Central memory CD8-positive, alpha-beta T cell (primary cell): ENCODE measurements around the gene ANK2.
"Not testable (repeated sequence)": the region's sequence is repeated elsewhere in the genome, so short reads cannot be mapped to it uniquely, and the experiment has no call there.

Experiments used
- ATAC-seq: fragments of 150-1000 bp; cut with Tn5 transposase; replicated peaks from 2 replicates; pipeline ENCODE4 v1.10.0; 2022; ENCODE audit warnings: mild to moderate bottlenecking, moderate FRiP score, moderate number of reproducible peaks; ENCODE audit not compliant: poor library complexity, severe bottlenecking; ENCODE audit errors: extremely low read depth
- DNase-seq, 2 donors: peaks; one replicate each; pipeline ENCODE4 v3.0.0; 2021; ENCODE audit warnings: low spot score in 2 of 2
- H3K27ac Mint-ChIP-seq: one replicate; pipeline ENCODE4 v1.8.0; 2022; ENCODE audit warnings: low read depth, mild to moderate bottlenecking, moderate library complexity, mixed read lengths
- H3K27me3 Mint-ChIP-seq: one replicate; pipeline ENCODE4 v1.8.0; 2022; ENCODE audit warnings: mixed read lengths
- H3K36me3 Mint-ChIP-seq: one replicate; pipeline ENCODE4 v1.8.0; 2022; ENCODE audit warnings: mild to moderate bottlenecking, moderate library complexity, mixed read lengths; ENCODE audit not compliant: insufficient read depth
- H3K4me1 Mint-ChIP-seq: one replicate; pipeline ENCODE4 v1.8.0; 2022; ENCODE audit warnings: mixed read lengths
- H3K4me3 Mint-ChIP-seq: one replicate; pipeline ENCODE4 v1.8.0; 2022; ENCODE audit warnings: mild to moderate bottlenecking, moderate library complexity, mixed read lengths
- H3K9me3 Mint-ChIP-seq: one replicate; pipeline ENCODE4 v1.8.0; 2022; ENCODE audit warnings: mixed read lengths

Gene ANK2

GRCh38 chr4:113221990-113222389 lies 172.5 kb downstream of the ANK2 start:
- Mint-ChIP-seq H3K27ac (no peak overlapping the region), H3K27me3 (no peaks in the 10 kb centered on the region)
- no peak for DNase-seq

GRCh38 chr4:113222471-113222870 lies 173.0 kb downstream of the ANK2 start:
- ATAC-seq = no peak

More at GRCh38 chr4:113221990-113222389, 172.5 kb downstream of the ANK2 start:
- H3K4me3 Mint-ChIP-seq = no peak overlapping the region
- no peak for ATAC-seq
- peaks cover 5% of the 10 kb centered on the region for H3K9me3 Mint-ChIP-seq
- no peaks in the 10 kb centered on the region for H3K36me3 Mint-ChIP-seq
- no peaks in the 10 kb centered on the region for H3K4me1 Mint-ChIP-seq

GRCh38 chr4:113223001-113223400 lies 173.5 kb downstream of the ANK2 start:
- Mint-ChIP-seq H3K9me3 (peaks cover 5% of the 10 kb centered on the region), H3K27me3 (no peaks in the 10 kb centered on the region), H3K4me3 (no peak overlapping the region), H3K4me1 (no peaks in the 10 kb centered on the region), H3K27ac (no peak overlapping the region), H3K36me3 (no peaks in the 10 kb centered on the region)
- ATAC-seq (no peak), DNase-seq (no peak)

More at GRCh38 chr4:113222471-113222870, 173.0 kb downstream of the ANK2 start:
- no peak for DNase-seq
- H3K27me3 Mint-ChIP-seq = no peaks in the 10 kb centered on the region
- no peaks in the 10 kb centered on the region for H3K4me1 Mint-ChIP-seq
- no peak overlapping the region for H3K27ac Mint-ChIP-seq
- no peak overlapping the region for H3K4me3 Mint-ChIP-seq
- peaks cover 5% of the 10 kb centered on the region for H3K9me3 Mint-ChIP-seq
- no peaks in the 10 kb centered on the region for H3K36me3 Mint-ChIP-seq

GRCh38 chr4:113232194-113232593 lies 182.7 kb downstream of the ANK2 start:
- Mint-ChIP-seq H3K27me3 (no peaks in the 10 kb centered on the region), H3K4me1 (no peaks in the 10 kb centered on the region), H3K4me3 (no peak overlapping the region), H3K36me3 (peaks cover 2% of the 10 kb centered on the region), H3K27ac (no peak overlapping the region), H3K9me3 (no peaks in the 10 kb centered on the region)
- ATAC-seq (no peak), DNase-seq (no peak)

GRCh38 chr4:113236916-113237315 lies 187.5 kb downstream of the ANK2 start:
- Mint-ChIP-seq H3K9me3 (no peaks in the 10 kb centered on the region), H3K4me1 (no peaks in the 10 kb centered on the region), H3K27ac (no peak overlapping the region), H3K4me3 (no peak overlapping the region), H3K27me3 (no peaks in the 10 kb centered on the region), H3K36me3 (no peaks in the 10 kb centered on the region)
- no peak for DNase-seq
- no peak for ATAC-seq

GRCh38 chr4:113243312-113243711 lies 193.9 kb downstream of the ANK2 start:
- H3K4me1 Mint-ChIP-seq = no peaks in the 10 kb centered on the region
- ATAC-seq (no peak), DNase-seq (no peak)
- no peaks in the 10 kb centered on the region for H3K9me3 Mint-ChIP-seq
- no peak overlapping the region for H3K27ac Mint-ChIP-seq
- no peaks in the 10 kb centered on the region for H3K36me3 Mint-ChIP-seq
- H3K4me3 Mint-ChIP-seq = no peak overlapping the region
- no peaks in the 10 kb centered on the region for H3K27me3 Mint-ChIP-seq

GRCh38 chr4:113244747-113245146 lies 195.3 kb downstream of the ANK2 start:
- not testable (repeated sequence) for H3K36me3 Mint-ChIP-seq, H3K4me1 Mint-ChIP-seq, ATAC-seq, DNase-seq, H3K27me3 Mint-ChIP-seq, H3K27ac Mint-ChIP-seq, H3K4me3 Mint-ChIP-seq, H3K9me3 Mint-ChIP-seq

GRCh38 chr4:113248320-113248719 lies 198.9 kb downstream of the ANK2 start:
- DNase-seq (no peak), ATAC-seq (no peak)
- Mint-ChIP-seq H3K9me3 (no peaks in the 10 kb centered on the region), H3K36me3 (no peaks in the 10 kb centered on the region), H3K27me3 (no peaks in the 10 kb centered on the region), H3K4me1 (no peaks in the 10 kb centered on the region), H3K4me3 (no peak overlapping the region), H3K27ac (no peak overlapping the region)

- Mint-ChIP-seq H3K27ac (no peak overlapping the region), H3K9me3 (no peaks in the 10 kb centered on the region), H3K27me3 (no peaks in the 10 kb centered on the region), H3K4me1 (no peaks in the 10 kb centered on the region), H3K4me3 (no peak overlapping the region), H3K36me3 (no peaks in the 10 kb centered on the region)
- ATAC-seq (no peak), DNase-seq (no peak)
These were observed 206.2 kb downstream of the ANK2 start for GRCh38 chr4:113255628-113256027.

- no peaks in the 10 kb centered on the region for H3K27me3 Mint-ChIP-seq
- H3K36me3 Mint-ChIP-seq = no peaks in the 10 kb centered on the region
- no peak for DNase-seq
- no peaks in the 10 kb centered on the region for H3K4me1 Mint-ChIP-seq
- no peak overlapping the region for H3K27ac Mint-ChIP-seq
- no peak overlapping the region for H3K4me3 Mint-ChIP-seq
- no peaks in the 10 kb centered on the region for H3K9me3 Mint-ChIP-seq
- no peak for ATAC-seq
These were observed 207.5 kb downstream of the ANK2 start for GRCh38 chr4:113256946-113257345.

GRCh38 chr4:113260688-113261087 lies 211.2 kb downstream of the ANK2 start:
- Mint-ChIP-seq H3K27me3 (no peaks in the 10 kb centered on the region), H3K4me1 (no peaks in the 10 kb centered on the region), H3K36me3 (no peaks in the 10 kb centered on the region), H3K27ac (no peak overlapping the region), H3K9me3 (no peaks in the 10 kb centered on the region), H3K4me3 (no peak overlapping the region)
- DNase-seq = no peak
- ATAC-seq = no peak

- H3K4me1 Mint-ChIP-seq = no peaks in the 10 kb centered on the region
- no peaks in the 10 kb centered on the region for H3K9me3 Mint-ChIP-seq
- H3K4me3 Mint-ChIP-seq = no peak overlapping the region
- no peak for ATAC-seq
- no peak overlapping the region for H3K27ac Mint-ChIP-seq
- no peaks in the 10 kb centered on the region for H3K36me3 Mint-ChIP-seq
- no peaks in the 10 kb centered on the region for H3K27me3 Mint-ChIP-seq
- no peak for DNase-seq
These were observed 213.8 kb downstream of the ANK2 start for GRCh38 chr4:113263274-113263673.

GRCh38 chr4:113270520-113271319 lies 221.3 kb downstream of the ANK2 start:
- ATAC-seq = no peak
- DNase-seq = no peak
- H3K9me3 Mint-ChIP-seq = no peaks in the 10 kb centered on the region
- H3K4me1 Mint-ChIP-seq = no peaks in the 10 kb centered on the region
- no peak overlapping the region for H3K4me3 Mint-ChIP-seq
- H3K27me3 Mint-ChIP-seq = peaks cover 14% of the 10 kb centered on the region
- no peak overlapping the region for H3K27ac Mint-ChIP-seq
- H3K36me3 Mint-ChIP-seq = no peaks in the 10 kb centered on the region
